NCI-H146 treated with DMSO at 0.1 percent for 48 hours (cell line): ENCODE data around the gene GPR4.
"Not testable (repeated sequence)": the region's sequence is repeated elsewhere in the genome, so short reads cannot be mapped to it uniquely, and the experiment has no call there.

Source experiments
- DNase-seq: peaks from one replicate; lab custom pipeline; 2025; ENCODE audit not compliant: unreplicated experiment; lab: John Stamatoyannopoulos, UW

Gene GPR4

DNA sequence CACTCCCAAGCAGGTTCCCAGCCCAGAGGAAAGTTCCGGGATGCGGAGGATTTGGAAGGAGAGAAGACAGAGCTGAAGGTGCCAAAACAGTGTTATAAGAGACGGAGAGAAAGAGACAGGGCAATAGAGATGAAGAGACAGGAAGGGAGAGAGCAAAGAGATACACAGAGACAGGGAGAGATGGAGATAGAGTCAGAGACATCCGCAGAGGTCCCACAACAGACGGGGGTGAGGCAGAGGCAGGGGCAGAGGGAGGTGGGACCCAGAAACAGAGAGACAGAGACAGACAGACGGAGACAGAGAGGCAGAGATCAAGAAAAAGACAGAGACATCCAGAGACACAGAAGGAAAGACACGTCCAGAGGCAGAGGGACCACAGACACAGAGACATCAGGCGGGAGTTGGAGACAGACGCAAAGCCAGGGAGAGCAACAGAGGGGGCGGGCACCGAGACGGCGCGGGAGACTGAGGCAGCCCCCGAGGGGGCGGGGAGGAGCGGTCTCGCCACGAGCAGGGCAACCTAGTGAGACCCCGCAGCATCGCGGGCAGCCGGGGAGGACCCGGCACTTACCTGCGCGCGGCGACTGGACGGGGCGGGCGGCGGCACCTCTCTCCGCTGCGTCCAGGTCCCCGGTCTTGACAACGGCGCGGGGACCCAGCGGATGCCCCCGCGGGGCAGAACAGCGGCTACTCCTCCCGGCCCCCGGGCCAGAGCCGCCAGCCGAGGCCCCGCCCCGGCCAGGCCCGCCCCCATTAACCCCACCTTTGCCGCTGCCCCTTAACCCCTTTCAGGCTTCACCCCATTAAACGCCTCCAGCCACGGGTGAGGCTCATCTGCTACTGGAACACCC is at the start of gene GPR4:
TSS of gene GPR4 (minus strand) at position 689 of the 851 bp plus-strand sequence. CDS start 10,346 bp downstream, outside the sequence.
- DNase-seq: no peak

DNA sequence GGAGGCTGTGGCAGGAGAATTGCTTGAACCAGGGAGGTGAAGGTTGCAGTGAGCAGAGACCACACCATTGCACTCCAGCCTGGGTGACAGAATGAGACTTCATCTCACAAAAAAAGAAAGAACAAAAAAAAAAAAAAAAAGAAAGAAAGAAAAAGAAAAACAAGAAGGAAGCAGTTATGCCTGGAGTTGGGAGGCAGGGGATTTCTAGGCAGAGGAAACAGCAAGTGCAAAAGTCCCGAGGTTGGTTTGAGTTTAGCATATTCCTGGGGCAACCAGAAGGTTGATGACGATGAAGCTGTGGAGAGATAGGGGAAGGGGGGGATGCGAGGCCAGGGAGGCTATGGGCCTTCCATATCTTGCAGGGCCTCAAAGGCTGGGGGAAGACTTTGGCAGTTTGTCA is 48.7 kb upstream of the GPR4 start:
- DNase-seq: no peak

DNA sequence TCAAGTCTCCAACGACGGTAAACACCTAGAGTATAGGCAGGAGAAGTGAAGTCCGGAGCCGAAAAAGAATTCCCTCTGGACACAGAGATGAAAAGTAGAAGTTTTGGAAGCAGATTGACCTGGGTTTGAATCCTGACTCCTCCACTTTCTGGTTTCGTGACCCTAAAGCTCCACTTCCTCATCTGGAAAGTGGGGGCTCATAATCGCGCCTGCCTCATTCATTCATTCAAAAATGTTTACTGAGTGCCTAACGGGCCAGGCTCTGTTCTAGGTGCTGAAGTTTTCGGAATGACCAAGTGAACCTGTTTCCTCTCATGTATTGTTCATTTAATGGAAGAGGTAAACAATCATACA is 44.3 kb upstream of the GPR4 start:
- DNase-seq: no peak

DNA sequence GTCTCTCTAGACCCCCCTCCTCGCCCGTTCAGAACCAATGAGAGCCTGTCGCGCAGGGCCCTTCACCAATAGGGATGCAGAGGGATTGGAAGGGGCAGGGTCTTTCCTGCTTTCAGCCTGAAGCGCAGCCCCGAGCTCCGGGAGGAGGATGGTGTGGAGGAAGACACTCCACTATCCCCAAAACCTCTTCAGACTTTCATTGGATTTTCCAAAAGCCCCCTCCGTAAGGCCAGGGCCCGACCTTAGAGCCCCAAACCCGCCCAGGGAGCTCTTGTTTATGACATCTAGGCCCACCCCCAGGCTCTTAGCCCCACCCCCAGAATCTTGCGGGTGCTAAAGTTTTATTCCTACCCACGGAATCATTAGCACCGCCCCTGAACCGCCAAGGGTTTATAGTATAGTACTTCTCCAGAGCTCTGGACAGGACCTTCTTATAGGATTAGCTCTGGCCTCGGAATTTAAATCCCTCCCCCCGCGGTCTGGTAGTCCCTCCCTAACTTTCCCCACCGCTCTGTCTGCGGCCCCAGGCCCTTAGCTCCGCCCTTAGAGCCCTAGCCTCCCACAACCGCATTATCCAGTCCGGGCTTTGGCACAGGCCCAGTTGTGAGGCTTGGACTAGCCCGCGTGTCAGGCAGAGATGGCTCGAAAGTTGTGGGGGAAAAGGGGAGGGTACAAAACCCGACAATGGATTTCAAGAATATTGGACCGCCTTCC is 43.8 kb upstream of the GPR4 start:
- peak; percentile 50 for DNase-seq

DNA sequence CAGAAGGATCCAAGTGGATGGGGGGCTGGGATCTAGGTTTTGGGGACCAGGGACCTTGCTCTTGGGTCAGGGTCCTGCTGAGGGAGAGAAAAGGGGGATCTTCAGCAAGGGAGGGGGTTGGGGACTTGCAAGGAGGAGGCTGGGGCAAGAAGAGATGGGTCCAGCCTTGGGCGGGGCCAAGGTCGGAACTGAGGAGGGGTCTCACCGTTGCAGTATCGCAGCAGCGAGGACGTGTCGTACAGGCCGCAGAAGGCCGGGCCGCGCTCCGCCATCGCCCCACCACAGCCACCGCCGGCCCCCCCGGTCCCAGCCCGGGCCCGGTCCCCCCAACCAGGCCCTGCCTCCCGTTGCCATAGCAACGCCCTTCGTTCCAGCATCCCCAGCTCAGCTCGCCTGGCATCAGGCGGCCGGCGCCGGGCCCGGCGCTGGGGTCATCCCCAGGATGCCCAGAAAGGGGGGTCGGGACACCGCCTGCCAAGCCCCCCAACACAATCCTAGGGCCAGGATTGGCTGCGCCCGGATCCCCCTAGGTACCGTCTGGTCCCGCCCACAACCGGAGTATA is 43.1 kb upstream of the GPR4 start:
- DNase-seq: no peak

DNA sequence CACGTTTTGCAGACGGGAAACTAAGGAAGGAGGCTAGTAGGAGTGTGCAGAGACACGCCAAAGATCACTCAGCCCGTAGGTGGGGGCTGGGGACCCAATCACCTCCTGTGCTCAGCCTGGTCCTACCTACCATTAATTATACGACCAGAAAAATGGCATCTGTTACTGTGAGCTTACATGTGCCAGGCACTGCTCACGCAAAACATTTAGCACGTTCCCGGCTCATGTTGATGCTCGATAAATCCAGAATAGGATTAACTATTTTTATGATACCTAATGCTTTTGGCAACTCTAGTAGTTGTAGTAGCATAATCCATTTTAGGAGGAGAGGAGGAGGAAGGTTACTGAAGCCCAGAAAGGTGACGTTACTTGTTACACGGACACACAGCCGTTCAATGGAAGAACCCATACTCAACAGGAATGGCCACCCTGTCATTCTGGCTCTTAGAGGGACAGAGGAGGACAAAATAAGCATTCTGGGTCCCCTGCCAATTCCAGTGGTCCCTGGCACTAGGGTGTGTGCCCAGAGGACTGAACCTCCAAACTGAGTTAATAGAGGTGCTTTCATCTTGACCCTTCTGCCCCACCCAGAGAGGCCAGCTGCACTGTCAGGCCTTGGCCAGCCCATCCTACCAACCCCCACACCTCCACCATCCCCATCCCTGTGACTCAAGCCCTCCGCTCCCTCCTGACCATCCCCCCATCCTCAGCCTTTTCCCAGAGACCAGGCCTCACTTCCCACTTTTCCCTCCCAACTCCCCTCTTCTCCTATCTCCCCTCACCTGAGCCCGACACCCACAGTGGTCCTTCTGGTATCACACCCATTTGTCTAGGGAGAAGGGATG is 42.1 kb upstream of the GPR4 start:
- DNase-seq: no peak

DNA sequence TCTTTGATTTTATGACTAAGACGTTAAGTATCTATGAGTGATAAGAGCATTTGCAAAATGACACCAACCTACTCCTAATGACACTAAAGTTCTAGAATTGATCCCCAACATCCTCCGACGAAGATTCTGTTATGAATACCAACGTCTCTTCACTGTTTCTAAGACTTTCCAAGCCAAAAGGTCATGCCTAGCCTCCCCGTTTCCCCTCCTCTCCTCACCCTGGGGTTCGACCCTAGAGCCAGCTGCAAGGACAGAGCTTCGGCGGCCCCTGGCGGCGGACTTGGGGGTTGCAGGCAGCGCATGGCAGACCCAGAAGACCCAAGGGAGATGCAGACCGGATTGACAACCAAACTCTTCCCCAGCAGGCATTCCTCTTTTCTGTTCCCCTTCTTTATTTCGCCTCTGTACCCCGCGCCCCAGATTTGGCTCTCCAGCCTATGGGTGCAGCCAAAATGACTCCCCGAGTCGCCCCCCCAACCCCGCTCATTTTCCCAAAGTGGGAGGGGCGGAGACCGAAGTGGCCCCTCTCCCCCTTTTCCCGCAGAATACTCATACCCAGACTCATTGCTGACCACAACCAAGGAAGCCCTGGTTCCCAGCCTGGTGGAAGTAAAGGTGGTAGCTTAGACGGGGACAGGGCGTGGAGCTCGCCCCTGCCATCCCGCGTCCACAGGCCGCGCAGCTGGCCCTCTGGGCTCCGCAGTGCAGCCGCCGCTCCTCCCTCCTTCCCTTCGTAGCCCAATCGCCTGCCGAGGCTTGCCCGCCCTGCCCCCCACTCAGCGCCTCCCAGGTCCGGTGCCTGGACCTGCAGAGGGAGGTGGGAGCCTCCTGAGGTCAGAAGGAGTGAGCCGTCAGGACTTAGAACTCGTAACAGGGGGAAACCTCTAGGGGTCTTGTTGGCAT is 41.3 kb upstream of the GPR4 start:
- DNase-seq: peak; percentile 81

DNA sequence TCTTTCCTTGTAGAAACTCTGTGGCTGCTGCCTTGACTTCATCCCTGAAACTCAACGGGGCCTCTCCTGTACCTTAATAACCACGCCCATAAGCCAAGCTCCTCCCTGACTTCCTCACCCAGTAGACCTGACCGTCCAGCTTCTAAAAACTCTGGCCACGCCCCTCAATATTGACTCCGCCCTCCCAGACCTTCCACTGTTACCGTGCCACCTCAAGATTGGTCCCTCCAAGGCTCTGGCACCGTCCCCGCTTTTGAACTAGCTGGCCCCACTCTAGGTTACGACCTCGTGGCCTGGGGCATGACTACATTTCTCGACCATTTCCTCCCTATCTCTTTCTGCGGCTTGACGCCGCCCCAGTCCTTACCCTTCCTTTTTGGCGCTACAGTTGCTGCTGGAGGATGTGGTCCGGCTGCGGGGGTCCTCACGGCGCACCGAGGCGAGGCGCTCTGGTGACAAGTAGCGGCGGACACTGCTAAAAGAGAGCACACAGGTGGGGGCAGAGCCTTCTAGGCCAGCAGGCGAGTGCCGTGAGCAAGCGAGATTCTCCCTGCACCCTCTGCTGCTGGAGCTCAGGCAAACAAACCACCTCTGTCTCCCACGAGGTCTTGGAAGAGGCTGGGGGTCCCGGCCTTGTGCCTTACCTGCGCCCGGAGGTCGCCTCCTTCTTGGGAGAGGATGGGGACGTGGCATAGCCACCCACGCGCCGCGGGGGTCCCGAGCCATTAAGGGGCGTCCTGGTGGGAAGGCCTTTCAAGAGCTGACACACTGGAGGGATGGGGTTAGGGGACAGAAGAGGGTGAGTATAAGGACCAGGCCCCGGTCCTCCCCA is 39.5 kb upstream of the GPR4 start:
- DNase-seq: peak; percentile 91

DNA sequence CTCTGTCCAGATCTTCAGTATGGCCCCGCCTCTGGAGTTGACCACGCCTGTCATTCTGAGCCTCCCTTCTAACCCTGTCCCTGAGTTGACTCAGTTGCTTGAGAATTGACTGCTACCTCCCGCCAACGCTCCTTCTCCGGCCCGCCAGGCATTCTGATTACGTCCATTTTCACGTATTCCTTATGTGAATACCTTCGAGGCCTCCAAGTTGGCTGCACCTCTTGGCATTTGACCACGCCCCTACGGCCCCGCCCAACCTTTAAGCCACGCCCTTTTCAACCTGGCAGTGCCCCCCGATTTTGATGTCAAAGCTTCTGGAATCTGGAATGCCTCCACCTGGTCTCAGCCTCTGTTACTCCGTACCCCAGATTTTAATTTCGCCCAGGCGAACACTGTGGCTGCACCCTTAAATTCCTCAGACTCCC is 38.8 kb upstream of the GPR4 start:
- DNase-seq: no peak

DNA sequence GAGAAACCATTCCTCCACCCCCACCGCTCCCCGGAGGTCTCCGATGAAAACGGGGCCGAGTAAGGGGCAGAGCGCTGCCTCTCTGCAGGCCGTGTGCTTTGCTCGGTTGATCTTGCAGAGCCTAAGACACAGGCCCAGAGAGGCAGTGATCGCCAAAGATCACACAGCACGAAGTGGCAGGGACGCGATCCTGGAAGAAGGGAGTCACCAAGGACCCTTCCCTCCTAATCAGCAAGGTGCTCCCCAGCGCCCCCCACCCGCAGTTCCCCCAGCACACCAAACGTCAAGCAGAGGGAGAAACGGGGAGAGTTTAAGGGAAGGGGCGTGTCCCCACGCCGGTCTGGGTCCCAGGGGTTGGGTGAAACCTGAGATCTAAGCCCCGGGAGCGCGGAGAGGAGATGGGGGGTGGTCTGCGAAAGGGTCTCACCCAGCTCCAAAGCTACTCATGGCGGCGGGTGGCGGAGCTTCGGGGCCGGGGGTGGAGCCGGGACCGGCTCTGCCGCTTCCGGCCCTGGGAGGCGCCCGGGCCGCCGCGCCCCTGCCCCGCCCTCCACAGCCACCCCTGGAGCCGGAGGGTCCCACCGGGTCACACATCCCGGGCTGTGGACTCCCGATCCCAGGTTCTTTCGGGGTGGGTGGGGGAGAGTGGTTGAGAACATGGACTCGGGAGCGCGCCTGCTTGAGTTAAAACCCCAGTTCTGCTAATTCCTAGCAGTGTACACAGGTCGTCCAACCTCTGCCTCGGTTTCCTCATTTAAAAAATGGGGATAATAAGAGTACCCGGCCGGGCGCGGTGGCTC is 37.1 kb upstream of the GPR4 start, which contains the start of gene EML2:
TSS of gene EML2 (minus strand) at position 468 of the 800 bp plus-strand sequence. CDS start at position 447, 21 bp downstream.
- no peak for DNase-seq

DNA sequence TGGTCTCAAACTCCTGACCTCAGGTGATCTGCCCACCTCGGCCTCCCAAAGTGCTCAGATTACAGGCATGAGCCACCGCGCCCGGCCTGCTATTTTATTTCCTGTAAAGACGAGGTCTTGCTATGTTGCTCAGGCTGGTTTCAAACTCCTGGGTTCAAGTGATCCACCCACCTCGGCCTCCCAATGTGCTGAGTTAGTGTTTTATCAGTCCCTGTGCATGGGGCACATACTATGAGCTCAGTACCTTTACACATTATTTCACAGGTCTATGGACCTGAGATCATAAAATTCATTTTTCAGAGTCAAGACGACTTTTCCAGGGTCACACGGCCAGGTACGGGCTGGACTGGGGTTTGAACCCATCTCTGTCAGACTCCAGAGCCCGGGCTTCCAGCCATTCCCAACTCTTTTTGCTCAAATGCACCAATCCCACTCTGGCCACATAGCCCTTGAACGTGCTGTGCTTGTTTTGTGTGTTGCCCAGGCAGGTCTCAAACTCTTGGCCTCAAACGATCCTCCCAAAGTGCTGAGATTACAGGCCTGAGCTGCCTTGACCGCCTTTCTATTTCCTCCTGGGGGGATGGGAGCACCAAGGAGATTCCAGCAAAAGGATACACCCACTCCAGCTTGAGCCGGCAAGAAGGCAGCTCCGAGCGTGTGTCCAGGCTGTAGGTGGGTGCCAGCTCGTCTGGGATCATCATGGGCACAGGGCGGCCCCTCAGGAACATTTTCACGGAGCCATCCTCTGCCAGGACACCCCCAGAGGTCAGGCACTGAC is 36.1 kb upstream of the GPR4 start:
- no peak for DNase-seq

DNA sequence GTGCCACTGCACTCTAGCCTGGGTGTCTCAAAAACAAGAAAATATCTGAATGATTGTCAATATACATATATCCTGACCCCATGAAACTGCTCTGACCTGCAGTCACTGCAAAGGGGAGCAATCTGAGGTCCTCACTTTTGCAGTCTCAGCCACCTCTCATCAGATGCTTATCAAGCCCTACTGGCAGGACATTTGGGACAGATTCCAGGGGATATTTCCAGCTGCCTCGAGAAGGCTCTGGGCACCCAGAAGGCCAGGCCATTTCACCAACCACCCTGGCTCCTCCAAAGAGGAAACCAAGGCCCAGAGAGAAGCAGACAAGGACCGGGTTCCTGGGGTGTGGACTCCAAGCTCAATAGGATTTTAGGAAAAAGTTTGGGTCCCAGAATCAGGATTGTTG is 34.9 kb upstream of the GPR4 start:
- DNase-seq: no peak

DNA sequence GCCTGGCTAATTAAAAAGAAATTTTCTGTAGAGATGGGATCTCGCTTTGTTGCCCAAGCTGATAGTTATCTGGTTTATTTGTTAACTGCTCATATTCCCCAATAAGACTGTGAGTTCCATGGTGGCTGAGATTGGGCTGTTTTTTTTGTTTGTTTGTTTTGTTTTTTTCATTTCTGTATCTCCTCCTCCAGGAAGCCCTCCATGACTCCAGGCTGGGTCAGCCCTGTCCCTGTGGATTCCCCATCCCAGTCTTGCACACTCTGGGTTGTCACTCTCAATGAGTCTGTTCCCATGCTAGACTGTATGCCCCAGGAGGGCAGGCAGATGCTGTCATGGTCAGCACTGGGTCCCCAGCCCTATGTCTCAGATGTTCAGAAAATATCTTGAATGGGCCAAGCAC is 34.3 kb upstream of the GPR4 start:
- no peak for DNase-seq

DNA sequence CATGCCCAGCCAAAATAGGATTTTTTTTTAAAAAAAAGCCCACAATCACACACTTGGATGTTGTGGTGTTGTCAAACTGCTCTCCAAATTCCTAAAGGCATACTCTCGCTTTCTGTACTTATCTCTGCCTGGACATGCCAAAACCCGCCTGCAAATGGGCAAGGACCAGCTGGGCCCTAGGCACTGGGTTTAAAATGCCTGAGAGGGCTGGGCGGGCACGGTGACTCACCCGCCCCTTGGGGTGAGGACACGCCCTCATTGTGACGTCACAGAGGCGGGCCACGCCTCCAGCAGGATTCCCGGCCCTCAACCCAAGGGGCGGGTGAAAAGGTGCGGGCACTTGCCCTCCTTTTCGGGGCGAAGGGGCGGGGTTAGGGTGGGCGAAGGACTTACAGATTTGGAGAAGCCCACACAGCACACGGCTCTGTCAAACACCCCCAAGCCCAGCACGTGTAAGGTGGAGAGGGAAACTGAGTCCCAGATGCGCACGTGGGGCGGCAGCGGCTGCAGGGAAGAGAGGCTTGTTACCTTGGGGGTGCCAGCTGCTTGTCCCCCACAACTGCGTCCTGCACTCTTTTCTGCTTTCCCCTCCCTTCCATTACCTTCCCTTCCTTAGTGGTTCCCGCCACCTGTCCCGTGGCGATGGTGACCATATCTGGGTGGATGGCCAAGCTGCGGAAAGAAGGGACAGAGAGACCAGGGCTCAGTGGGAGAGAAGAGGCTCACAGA is 30.6 kb upstream of the GPR4 start:
- no peak for DNase-seq

DNA sequence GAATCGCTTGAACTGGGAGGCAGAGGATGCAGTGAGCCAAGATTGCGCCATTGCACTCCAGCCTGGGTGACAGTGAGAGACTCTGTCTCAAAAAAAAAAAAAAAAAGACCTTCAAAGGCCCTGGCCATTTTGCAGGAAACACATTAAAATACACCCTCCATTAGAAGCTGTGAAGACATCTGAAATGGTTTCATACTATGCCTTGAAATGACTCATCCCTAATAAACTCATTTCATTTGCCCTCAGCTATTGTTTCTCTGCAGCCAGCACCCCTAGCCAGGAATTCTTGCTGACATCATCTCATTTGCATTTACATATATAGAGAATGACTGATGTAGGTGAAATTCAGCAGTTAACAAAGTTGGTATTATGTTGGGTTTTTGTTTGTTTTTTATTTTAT is 28.5 kb upstream of the GPR4 start:
- no peak for DNase-seq

DNA sequence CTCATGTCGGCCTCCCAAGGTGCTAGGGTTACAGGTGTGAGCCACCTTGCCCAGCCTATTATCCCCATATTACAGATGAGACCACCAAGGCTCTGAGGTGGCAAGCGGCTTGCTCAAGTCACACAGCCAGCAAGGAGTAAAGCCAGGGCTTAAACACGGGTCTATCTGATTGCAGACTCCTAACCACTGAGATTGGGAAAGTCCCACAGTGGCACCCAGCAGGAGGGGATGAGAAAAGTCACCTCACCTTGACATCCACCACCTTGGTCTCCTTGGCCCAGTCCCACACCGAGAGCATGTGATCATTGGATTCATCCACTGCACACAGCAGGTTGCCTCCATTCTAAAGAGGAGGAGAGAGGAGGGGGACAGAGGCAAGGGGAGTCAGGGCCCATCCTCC is 27.7 kb upstream of the GPR4 start:
- no peak for DNase-seq

DNA sequence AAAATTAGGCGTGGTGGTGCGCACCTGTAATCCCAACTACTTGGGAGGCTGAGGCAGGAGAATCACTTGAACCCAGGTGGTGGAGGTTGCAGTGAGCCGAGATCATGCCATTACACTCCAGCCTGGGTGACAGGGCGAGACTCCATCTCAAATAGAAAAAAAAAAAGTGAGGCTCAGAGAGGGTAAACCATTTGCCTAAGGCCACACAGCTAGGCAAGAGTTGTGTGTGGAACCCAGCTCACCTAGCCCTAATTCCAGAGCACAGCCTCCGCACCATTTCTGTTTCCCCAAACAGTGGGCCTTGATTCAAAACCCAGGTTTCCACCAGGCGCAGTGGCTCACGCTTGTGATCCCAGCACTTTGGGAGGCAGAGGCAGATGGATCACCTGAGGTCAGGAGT is 26.2 kb upstream of the GPR4 start:
- not testable (repeated sequence) for DNase-seq
